HepG2 (cell line): ENCODE measurements around the gene MYO1E.
"Not testable (repeated sequence)": the region's sequence is repeated elsewhere in the genome, so short reads cannot be mapped to it uniquely, and the experiment has no call there.

ENCODE experiments used
- BRCA1 ChIP-seq: sonication (generic); formaldehyde crosslinking; IDR thresholded peaks from 2 replicates; pipeline ENCODE4 v1.4.0; 2020; ENCODE audit warnings: missing genetic modification reagents
- CTCF ChIP-seq: sonication (generic); formaldehyde crosslinking; IDR thresholded peaks from 2 replicates; pipeline ENCODE4 v1.5.0; 2020; ENCODE audit warnings: mild to moderate bottlenecking, missing genetic modification reagents, moderate library complexity
- DPF2 ChIP-seq: sonication (generic); formaldehyde crosslinking; IDR thresholded peaks from 2 replicates; pipeline ENCODE4 v1.4.0; 2020; ENCODE audit warnings: mild to moderate bottlenecking, low read depth, missing genetic modification reagents, borderline replicate concordance
- JUNB ChIP-seq: sonication (generic); formaldehyde crosslinking; IDR thresholded peaks from 2 replicates; pipeline ENCODE4 v1.8.0; 2022; ENCODE audit warnings: missing genetic modification reagents, mild to moderate bottlenecking, borderline replicate concordance
- KAT2B ChIP-seq: fragments of 150-350 bp; IDR thresholded peaks from 2 replicates; pipeline ENCODE4 v1.6.1; 2014; ENCODE audit warnings: low read depth, low read length, borderline replicate concordance
- NCOA2 ChIP-seq: sonication (generic); formaldehyde crosslinking; IDR thresholded peaks from 2 replicates; pipeline ENCODE4 v1.8.0; 2022; ENCODE audit warnings: inconsistent platforms
- NPAS2 ChIP-seq: sonication (generic); formaldehyde crosslinking; IDR thresholded peaks from 2 replicates; pipeline ENCODE4 v1.8.0; 2022; ENCODE audit warnings: mild to moderate bottlenecking, missing genetic modification reagents, borderline replicate concordance
- TAF1 ChIP-seq: sonication (generic); formaldehyde crosslinking; IDR thresholded peaks from 2 replicates; pipeline ENCODE4 v1.4.0; 2020; ENCODE audit warnings: missing genetic modification reagents
- ZBTB2 ChIP-seq: sonication (generic); formaldehyde crosslinking; IDR thresholded peaks from 2 replicates; pipeline ENCODE4 v1.8.0; 2022; ENCODE audit warnings: low read depth, missing genetic modification reagents
- ZNF784 ChIP-seq: sonication (generic); formaldehyde crosslinking; IDR thresholded peaks from 2 replicates; pipeline ENCODE4 v1.5.1; 2020; ENCODE audit warnings: missing genetic modification reagents, mild to moderate bottlenecking, borderline replicate concordance
- TF ChIP-seq, protein P1 (sequence below): sonication (generic); formaldehyde crosslinking; IDR thresholded peaks from 2 replicates; pipeline ENCODE4 v1.5.1; 2020; ENCODE audit warnings: mild to moderate bottlenecking, missing genetic modification reagents, moderate library complexity

- TF ChIP-seq KAT2B; ZNF784 (CRISPR knock-in tag); TAF1 (CRISPR knock-in tag); JUNB (CRISPR knock-in tag); CTCF (CRISPR knock-in tag); NCOA2 (CRISPR knock-in tag); ZBTB2 (CRISPR knock-in tag); NPAS2 (CRISPR knock-in tag); BRCA1 (CRISPR knock-in tag); DPF2 (CRISPR knock-in tag): not testable (repeated sequence)
- TF ChIP-seq, protein P1, sequence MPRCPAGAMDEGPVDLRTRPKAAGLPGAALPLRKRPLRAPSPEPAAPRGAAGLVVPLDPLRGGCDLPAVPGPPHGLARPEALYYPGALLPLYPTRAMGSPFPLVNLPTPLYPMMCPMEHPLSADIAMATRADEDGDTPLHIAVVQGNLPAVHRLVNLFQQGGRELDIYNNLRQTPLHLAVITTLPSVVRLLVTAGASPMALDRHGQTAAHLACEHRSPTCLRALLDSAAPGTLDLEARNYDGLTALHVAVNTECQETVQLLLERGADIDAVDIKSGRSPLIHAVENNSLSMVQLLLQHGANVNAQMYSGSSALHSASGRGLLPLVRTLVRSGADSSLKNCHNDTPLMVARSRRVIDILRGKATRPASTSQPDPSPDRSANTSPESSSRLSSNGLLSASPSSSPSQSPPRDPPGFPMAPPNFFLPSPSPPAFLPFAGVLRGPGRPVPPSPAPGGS = not testable (repeated sequence)
These were observed 210.6 kb downstream of the MYO1E start for GRCh38 chr15:59162080-59162479.
